Measurements from ENCODE around the gene LRRC8C.

LRRC8C gene

DNA sequence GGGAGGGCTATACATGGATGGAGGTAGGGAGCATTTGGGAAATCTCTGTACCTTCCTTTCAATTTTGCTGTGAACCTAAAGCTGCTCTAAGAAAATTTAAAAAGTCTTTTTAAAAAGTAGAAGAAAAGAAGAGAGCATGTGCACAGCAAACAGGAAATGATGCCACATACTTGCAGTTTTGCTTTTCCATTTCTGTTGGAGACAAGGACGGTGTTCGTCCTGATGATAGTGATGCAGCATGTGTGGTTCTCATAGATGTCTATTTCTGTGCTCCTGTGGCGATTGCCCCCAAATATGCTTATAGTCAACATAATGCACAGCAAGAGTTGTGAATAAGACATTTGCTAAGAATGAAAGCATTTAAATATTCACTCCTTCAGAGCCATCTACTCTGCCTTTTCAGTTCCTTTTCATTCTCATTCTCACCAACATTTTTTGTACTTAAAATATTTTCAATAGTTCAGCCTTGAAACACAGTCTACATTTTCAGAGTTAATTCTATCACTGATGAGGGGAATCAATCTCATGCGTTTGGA lies 66.6 kb downstream of the LRRC8C start:
- H3K27ac ChIP-seq (ENCODE audit: low read depth, low read length, poor library complexity, severe bottlenecking) = no peak overlapping the region
- H3K9ac ChIP-seq (ENCODE audit: low read length) = no peak overlapping the region
- H3K27me3 ChIP-seq (ENCODE audit: insufficient read depth, low read length) = no peaks in the 10 kb centered on the region
- H3K9me2 ChIP-seq (ENCODE audit: low read depth, low read length) = no peaks in the 10 kb centered on the region
- H4K20me1 ChIP-seq (ENCODE audit: insufficient read depth, low read length) = no peaks in the 10 kb centered on the region
- H3K4me3 ChIP-seq (ENCODE audit: low read depth, low read length, poor library complexity, severe bottlenecking) = no peak overlapping the region
- H3K79me2 ChIP-seq (ENCODE audit: insufficient read depth, low read length) = no peaks in the 10 kb centered on the region
- no peak for TF ChIP-seq EZH2 (IDR thresholded peaks at IDR 0.05; ENCODE audit: borderline replicate concordance, low read length)
- TF ChIP-seq, protein P1, sequence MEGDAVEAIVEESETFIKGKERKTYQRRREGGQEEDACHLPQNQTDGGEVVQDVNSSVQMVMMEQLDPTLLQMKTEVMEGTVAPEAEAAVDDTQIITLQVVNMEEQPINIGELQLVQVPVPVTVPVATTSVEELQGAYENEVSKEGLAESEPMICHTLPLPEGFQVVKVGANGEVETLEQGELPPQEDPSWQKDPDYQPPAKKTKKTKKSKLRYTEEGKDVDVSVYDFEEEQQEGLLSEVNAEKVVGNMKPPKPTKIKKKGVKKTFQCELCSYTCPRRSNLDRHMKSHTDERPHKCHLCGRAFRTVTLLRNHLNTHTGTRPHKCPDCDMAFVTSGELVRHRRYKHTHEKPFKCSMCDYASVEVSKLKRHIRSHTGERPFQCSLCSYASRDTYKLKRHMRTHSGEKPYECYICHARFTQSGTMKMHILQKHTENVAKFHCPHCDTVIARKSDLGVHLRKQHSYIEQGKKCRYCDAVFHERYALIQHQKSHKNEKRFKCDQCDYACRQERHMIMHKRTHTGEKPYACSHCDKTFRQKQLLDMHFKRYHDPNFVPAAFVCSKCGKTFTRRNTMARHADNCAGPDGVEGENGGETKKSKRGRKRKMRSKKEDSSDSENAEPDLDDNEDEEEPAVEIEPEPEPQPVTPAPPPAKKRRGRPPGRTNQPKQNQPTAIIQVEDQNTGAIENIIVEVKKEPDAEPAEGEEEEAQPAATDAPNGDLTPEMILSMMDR (IDR thresholded peaks at IDR 0.05; ENCODE audit: low read length) = no peak
- H3K4me1 ChIP-seq (ENCODE audit: insufficient read depth, low read length, severe bottlenecking) = peaks cover 28% of the 10 kb centered on the region
- no peak overlapping the region for H3K4me2 ChIP-seq (ENCODE audit: low read length)
- H3K36me3 ChIP-seq (ENCODE audit: insufficient read depth, low read length) = no peaks in the 10 kb centered on the region
- no peak overlapping the region for H2AFZ ChIP-seq (ENCODE audit: low read length)
- no peaks in the 10 kb centered on the region; the same call in 1 of the 2 replicates for H3F3A ChIP-seq (ENCODE audit: insufficient read depth, low read length)
- no peaks in the 10 kb centered on the region for H3K9me3 ChIP-seq (ENCODE audit: low read length)

GRCh38 chr1:89701746-89702241 lies 68.9 kb downstream of the LRRC8C start:
- Histone ChIP-seq H3K27me3 (ENCODE audit: insufficient read depth, low read length) (no peaks in the 10 kb centered on the region), H2AFZ (ENCODE audit: low read length) (no peak overlapping the region), H3K9me3 (ENCODE audit: low read length) (no peaks in the 10 kb centered on the region), H3K4me3 (ENCODE audit: low read depth, low read length, poor library complexity, severe bottlenecking) (no peak overlapping the region), H4K20me1 (ENCODE audit: insufficient read depth, low read length) (no peaks in the 10 kb centered on the region), H3K9ac (ENCODE audit: low read length) (no peak overlapping the region), H3F3A (ENCODE audit: insufficient read depth, low read length) (no peaks in the 10 kb centered on the region), H3K79me2 (ENCODE audit: insufficient read depth, low read length) (no peaks in the 10 kb centered on the region), H3K9me2 (ENCODE audit: low read depth, low read length) (no peaks in the 10 kb centered on the region), H3K4me1 (ENCODE audit: insufficient read depth, low read length, severe bottlenecking) (peaks cover 37% of the 10 kb centered on the region), H3K27ac (ENCODE audit: low read depth, low read length, poor library complexity, severe bottlenecking) (peak overlapping the region; percentile 41), H3K36me3 (ENCODE audit: insufficient read depth, low read length) (no peaks in the 10 kb centered on the region), H3K4me2 (ENCODE audit: low read length) (peak overlapping the region; percentile 15; the same call in 1 of the 2 replicates)
- TF ChIP-seq, protein P1 (IDR thresholded peaks at IDR 0.05; ENCODE audit: low read length) = no peak
- TF ChIP-seq EZH2 (IDR thresholded peaks at IDR 0.05; ENCODE audit: borderline replicate concordance, low read length) = no peak

- H3K27me3 ChIP-seq (ENCODE audit: insufficient read depth, low read length) = no peaks in the 10 kb centered on the region
- H2AFZ ChIP-seq (ENCODE audit: low read length) = no peak overlapping the region
- TF ChIP-seq, protein P1 (IDR thresholded peaks at IDR 0.05; ENCODE audit: low read length) = no peak
- no peak for TF ChIP-seq EZH2 (IDR thresholded peaks at IDR 0.05; ENCODE audit: borderline replicate concordance, low read length)
- H3K27ac ChIP-seq (ENCODE audit: low read depth, low read length, poor library complexity, severe bottlenecking) = no peak overlapping the region
- H3K79me2 ChIP-seq (ENCODE audit: insufficient read depth, low read length) = no peaks in the 10 kb centered on the region
- H3K9me2 ChIP-seq (ENCODE audit: low read depth, low read length) = no peaks in the 10 kb centered on the region
- peaks cover 38% of the 10 kb centered on the region for H3K4me1 ChIP-seq (ENCODE audit: insufficient read depth, low read length, severe bottlenecking)
- no peak overlapping the region for H3K4me2 ChIP-seq (ENCODE audit: low read length)
- no peaks in the 10 kb centered on the region for H3K9me3 ChIP-seq (ENCODE audit: low read length)
- H3F3A ChIP-seq (ENCODE audit: insufficient read depth, low read length) = no peaks in the 10 kb centered on the region
- no peaks in the 10 kb centered on the region for H4K20me1 ChIP-seq (ENCODE audit: insufficient read depth, low read length)
- no peak overlapping the region for H3K4me3 ChIP-seq (ENCODE audit: low read depth, low read length, poor library complexity, severe bottlenecking)
- H3K9ac ChIP-seq (ENCODE audit: low read length) = no peak overlapping the region
- H3K36me3 ChIP-seq (ENCODE audit: insufficient read depth, low read length) = no peaks in the 10 kb centered on the region
Measured at GRCh38 chr1:89702520-89703045, 69.7 kb downstream of the LRRC8C start.

Data from OCI-LY1 (cell line).